Cardiac muscle cell (in vitro differentiated cells and primary cell): ENCODE data around the gene KIRREL3. TPM values are rescaled to one million over a fixed set of nuclear protein-coding genes. Genes with fewer than 3 reads are reported as not detected.
A peak's percentile ranks its signal among the peaks of the same experiment; 100 is the strongest.

Source experiments
- DNase-seq, 2 donors: peaks; one replicate each; pipeline versions ENCODE4 v3.0.0 to v3.0.0-alpha.2; 2010 to 2017; ENCODE audit warnings: low read depth in 1 of 2, low spot score in 1 of 2
- H3K27ac ChIP-seq: fragments of 200-600 bp; sonication (generic); 2 replicates; pipeline ENCODE4 v1.5.1; 2016
- H3K27me3 ChIP-seq: fragments of 200-600 bp; sonication (generic); 2 replicates; pipeline ENCODE4 v1.6.0; 2016; ENCODE audit warnings: control low read depth
- H3K36me3 ChIP-seq: fragments of 200-600 bp; sonication (generic); 2 replicates; pipeline ENCODE4 v1.5.1; 2016; ENCODE audit warnings: control low read depth
- H3K4me1 ChIP-seq: fragments of 200-600 bp; sonication (generic); 2 replicates; pipeline ENCODE4 v1.8.1; 2017; ENCODE audit warnings: low read depth, mild to moderate bottlenecking, mixed run types
- H3K4me3 ChIP-seq: fragments of 200-600 bp; sonication (generic); 2 replicates; pipeline ENCODE4 v1.5.1; 2016; ENCODE audit warnings: mild to moderate bottlenecking
- H3K9me3 ChIP-seq: fragments of 200-600 bp; sonication (generic); 2 replicates; pipeline ENCODE4 v1.5.1; 2017; ENCODE audit warnings: low read depth, mild to moderate bottlenecking, control low read depth
- polyA plus RNA-seq: library from polyadenylated mRNA; unstranded; fragments of >200 nt; fragmentation: Nextera tagmentation; extraction: Ambion mirVana; gene quantifications from 2 replicates; pipeline ENCODE4 v1.2.1, GENCODE V29; 2016
- total RNA-seq: library from RNA; depleted of rRNA; stranded (reverse); fragments of >200 nt; gene quantifications from 2 replicates; pipeline ENCODE4 v1.2.3, GENCODE V29; 2016
- TF ChIP-seq, protein P1 (sequence below): IDR thresholded peaks from 2 replicates; pipeline ENCODE4 v1.5.1; 2012; ENCODE audit warnings: low read depth, mild to moderate bottlenecking, low read length

KIRREL3 gene
- total and polyA plus RNA-seq, 2 experiments from 2014 or later: 0.12 to 0.89 TPM

DNA sequence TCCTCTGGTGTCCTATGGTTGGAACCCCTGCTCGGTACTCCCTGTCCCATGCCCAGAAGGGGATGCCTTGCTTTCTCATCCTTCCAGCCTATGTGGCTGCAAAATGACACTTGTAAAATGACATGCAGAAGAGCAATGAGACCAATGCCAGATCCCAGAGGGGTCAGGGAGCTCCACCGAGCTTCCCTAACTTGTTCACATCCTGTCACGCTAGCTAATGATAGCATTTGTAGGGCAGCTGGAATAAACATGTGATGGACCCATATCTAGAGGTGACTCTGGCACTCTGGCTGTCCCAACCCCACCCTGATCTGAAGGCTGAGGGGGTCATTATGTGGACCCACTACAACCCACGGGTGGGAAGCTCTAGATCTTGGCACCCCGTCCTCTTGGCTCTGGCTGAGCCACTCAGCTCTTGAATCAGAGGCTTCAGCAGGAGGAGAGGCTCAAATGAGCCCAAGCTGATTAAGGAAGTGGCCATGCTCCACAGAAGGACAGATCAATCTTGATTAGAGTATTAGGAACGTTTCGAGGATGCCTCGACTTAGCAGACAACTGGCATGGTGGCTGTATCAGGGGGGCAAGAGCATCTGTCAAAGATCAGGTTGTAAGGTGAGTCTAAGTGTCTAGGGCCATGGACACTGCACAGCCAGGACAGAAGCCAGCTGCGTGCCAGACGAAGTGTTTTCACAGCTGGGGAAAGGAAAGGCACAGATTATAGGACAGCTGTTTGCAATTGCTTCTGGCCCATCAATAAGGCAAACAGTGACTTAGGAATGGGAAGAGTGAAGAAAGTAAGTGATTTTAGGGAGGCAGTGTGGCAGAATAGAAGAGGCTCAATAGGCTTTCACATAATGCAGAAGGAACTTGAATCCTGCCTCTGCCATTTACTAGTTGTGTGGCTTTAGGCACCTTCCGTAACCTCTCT is 182.8 kb downstream of the KIRREL3 start:
- Histone ChIP-seq H3K36me3 (no peaks in the 10 kb centered on the region), H3K27ac (no peak overlapping the region), H3K4me3 (no peak overlapping the region), H3K9me3 (no peaks in the 10 kb centered on the region), H3K27me3 (no peaks in the 10 kb centered on the region), H3K4me1 (no peaks in the 10 kb centered on the region)
- no peak for DNase-seq
- TF ChIP-seq, protein P1, sequence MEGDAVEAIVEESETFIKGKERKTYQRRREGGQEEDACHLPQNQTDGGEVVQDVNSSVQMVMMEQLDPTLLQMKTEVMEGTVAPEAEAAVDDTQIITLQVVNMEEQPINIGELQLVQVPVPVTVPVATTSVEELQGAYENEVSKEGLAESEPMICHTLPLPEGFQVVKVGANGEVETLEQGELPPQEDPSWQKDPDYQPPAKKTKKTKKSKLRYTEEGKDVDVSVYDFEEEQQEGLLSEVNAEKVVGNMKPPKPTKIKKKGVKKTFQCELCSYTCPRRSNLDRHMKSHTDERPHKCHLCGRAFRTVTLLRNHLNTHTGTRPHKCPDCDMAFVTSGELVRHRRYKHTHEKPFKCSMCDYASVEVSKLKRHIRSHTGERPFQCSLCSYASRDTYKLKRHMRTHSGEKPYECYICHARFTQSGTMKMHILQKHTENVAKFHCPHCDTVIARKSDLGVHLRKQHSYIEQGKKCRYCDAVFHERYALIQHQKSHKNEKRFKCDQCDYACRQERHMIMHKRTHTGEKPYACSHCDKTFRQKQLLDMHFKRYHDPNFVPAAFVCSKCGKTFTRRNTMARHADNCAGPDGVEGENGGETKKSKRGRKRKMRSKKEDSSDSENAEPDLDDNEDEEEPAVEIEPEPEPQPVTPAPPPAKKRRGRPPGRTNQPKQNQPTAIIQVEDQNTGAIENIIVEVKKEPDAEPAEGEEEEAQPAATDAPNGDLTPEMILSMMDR: no peak

DNA sequence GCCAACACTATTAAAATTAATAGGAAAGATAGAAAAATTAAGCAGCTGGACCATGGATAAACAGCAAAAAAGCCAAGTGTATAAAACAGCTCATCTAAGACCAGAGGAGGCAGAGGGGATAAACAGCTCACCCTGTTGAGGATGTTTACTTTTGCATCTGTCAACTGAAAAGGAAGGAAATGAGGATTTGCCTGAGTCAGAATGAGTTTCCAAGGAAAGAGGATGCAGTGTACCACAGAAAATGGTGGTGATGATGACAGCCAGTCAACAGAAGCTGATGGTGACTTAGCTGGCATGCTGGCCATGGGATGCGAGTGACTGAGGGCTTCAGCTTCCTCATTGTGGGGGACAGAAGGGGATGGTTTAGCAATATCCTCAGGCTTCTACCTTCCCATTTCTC is 183.5 kb downstream of the KIRREL3 start:
- Histone ChIP-seq H3K27ac (no peak overlapping the region), H3K36me3 (no peaks in the 10 kb centered on the region), H3K9me3 (no peaks in the 10 kb centered on the region), H3K27me3 (no peaks in the 10 kb centered on the region), H3K4me3 (no peak overlapping the region), H3K4me1 (no peaks in the 10 kb centered on the region)
- TF ChIP-seq, protein P1: no peak
- DNase-seq: no peak

DNA sequence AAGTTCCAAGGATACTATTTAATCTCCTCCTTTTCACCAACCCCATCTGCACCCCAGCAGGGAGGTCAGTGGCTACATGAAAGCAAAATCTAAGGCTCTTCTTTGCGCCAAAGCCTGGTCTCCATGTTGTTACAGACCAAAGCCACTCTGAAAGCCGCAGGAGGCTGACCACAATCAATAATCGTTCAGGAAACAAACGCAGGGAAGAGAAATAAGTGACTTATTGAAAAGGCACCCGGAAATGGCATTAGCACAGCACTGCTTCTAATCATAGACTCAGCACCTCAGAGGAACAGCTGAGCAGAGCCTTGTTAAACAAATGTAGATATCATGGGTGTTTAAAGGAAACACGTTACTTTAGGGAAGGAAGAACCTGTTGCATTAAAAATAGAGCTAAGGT is 183.9 kb downstream of the KIRREL3 start:
- Histone ChIP-seq H3K36me3 (no peaks in the 10 kb centered on the region), H3K27ac (no peak overlapping the region)

DNA sequence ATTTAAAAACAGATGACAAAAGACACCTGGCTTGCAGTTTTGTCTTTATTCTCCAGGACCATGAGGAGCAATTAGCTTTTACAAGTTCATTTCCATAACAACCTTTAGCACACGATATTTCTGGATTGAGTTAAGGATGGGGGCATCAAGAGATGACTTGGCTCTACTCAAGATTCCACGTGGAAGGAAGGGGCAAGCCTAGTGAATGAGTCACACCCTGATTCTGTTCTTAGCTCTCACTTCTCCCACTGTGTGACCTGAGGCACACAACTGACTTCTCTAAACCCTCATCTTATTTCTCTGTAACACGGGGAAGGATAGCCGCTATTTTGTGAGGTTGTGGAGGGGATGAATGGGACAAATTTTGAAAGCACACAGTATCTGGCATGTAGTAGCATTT is 185.5 kb downstream of the KIRREL3 start:
- peaks cover 1% of the 10 kb centered on the region for H3K4me1 ChIP-seq
- no peaks in the 10 kb centered on the region for H3K9me3 ChIP-seq
- no peaks in the 10 kb centered on the region for H3K27me3 ChIP-seq
- no peak for DNase-seq
- H3K27ac ChIP-seq: no peak overlapping the region
- TF ChIP-seq, protein P1: no peak
- no peaks in the 10 kb centered on the region for H3K36me3 ChIP-seq
- no peak overlapping the region for H3K4me3 ChIP-seq

More for the DNA sequence above, 183.9 kb downstream of the KIRREL3 start:
- H3K9me3 ChIP-seq: no peaks in the 10 kb centered on the region
- no peak overlapping the region for H3K4me3 ChIP-seq
- peak; percentile 7 for DNase-seq
- no peaks in the 10 kb centered on the region for H3K27me3 ChIP-seq
- H3K4me1 ChIP-seq: no peaks in the 10 kb centered on the region
- TF ChIP-seq, protein P1: no peak

DNA sequence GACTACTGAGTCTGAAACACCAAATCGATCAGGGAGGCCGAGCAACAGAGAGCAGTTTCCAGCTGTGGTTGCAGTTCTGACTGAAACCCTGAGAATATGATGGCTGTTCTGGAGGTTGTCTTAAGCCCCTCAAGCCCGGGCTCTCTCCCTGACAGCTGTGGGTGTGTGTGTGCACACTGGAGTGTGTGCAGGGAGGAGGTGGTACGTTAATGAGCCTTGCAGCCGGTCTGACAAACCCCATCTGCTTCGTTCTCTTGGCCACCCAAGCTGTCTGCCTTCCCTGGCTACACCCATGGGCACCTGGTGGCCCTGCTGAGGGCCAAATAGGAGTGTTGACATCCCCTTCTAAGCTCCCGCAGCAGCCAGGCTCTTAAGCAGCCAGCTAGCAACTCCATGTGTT is 189.8 kb downstream of the KIRREL3 start:
- Histone ChIP-seq H3K4me1 (peaks cover 7% of the 10 kb centered on the region), H3K9me3 (no peaks in the 10 kb centered on the region), H3K27ac (no peak overlapping the region), H3K36me3 (no peaks in the 10 kb centered on the region), H3K27me3 (peaks cover 4% of the 10 kb centered on the region), H3K4me3 (no peak overlapping the region)
- TF ChIP-seq, protein P1: no peak
- no peak for DNase-seq
